ENCODE data around the gene TCN1.
A peak's percentile ranks its signal among the peaks of the same experiment; 100 is the strongest.
"Not testable (repeated sequence)": the region's sequence is repeated elsewhere in the genome, so short reads cannot be mapped to it uniquely, and the experiment has no call there.

The TCN1 gene

GRCh38 chr11:59857439-59858434, 8.6 kb downstream of the TCN1 start:
- no peak for DNase-seq

- DNase-seq: no peak
Observed at GRCh38 chr11:59854871-59855270, 11.4 kb downstream of the TCN1 start.

DNA sequence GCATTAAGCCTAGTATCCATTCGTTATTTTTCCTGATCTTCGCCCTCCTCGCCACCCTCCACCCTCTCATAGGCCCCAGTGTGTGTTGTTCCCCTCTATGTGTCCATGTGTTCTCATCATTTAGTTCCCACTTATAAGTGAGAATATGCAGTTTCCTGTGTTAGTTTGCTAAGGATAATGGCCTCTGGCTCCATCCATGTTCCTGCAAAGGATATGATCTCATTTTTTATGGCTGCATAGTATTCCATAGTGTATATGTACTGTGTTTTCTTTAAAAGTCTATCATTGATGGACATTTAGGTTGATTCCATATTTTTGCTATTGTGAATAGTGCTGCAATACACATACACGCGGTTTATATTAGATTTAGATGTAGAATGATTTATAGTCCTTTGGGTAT, 14.9 kb downstream of the TCN1 start:
- DNase-seq: not testable (repeated sequence)

DNA sequence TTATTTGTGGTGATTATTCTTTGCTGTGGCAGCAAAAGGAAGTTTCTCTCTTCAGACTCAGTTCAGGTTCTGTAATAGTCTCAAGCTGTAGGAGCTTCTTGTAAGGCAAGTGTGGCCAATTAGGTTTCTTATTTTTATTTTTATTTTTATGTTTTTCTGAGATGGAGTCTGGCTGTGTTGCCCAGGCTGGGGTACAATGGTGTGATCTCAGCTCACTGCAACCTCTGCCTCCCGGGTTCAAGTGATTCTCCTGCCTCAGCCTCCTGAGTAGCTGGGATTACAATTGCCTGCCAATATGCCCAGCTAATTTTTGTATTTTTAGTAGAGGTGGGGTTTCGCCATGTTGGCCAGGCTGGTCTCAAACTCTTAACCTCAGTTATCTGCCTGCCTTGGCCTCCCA, 16.7 kb downstream of the TCN1 start:
- DNase-seq: not testable (repeated sequence)

DNA sequence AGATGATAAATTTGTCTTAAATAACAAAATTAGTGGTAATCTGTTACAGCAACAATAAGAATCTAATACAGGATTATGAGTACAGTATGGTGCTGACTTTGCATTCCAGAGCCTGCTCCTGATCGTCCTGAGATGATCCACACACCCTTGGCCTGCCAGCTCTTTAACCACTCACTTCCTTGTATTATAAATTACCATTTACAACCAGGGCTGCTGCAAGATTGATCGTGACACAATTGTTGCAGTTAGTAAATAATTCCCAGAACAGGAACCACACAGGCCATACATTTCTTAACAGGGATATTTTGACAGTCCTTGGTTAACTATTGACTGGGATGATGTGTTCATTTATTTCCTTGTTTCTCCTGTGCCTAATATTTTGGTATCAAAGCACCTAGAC, 17.2 kb downstream of the TCN1 start:
- no peak for DNase-seq

DNA sequence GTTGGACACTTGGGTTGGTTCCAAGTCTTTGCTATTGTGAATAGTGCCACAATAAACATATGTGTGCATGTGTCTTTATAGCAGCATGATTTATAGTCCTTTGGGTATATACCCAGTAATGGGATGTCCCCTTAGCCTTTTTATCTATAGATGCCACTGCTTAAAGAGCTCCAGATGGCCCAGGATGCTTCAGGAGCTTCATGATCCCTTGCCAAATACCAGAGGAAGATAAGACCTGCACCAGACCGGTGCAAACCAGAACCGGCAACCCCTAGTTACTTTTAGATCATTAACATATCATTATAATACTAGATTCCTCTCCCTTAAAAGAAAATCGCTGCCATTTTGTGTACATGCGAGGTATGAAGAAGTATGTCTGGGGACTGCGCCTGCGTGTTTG, 17.8 kb downstream of the TCN1 start:
- not testable (repeated sequence) for DNase-seq

DNA sequence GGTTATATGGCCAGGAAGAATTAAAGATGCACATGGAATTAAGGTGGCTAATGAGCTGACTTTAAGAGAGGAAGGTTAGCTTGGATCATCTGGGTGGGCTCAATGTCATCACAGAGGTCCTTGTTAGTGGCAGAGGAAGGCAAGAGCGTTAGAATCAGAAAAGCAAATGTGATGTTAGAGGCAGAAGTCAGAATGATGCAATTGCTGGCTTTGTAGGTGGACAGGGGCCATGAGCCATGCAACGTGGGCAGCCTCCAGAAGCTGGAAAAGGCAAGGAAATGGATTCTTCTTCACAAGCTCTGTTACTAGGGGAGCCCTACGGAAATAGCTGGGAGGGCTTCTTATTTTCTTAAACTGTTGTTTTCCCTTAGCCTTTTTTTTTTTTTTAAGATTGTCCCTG, 18.7 kb downstream of the TCN1 start:
- DNase-seq: no peak

DNA sequence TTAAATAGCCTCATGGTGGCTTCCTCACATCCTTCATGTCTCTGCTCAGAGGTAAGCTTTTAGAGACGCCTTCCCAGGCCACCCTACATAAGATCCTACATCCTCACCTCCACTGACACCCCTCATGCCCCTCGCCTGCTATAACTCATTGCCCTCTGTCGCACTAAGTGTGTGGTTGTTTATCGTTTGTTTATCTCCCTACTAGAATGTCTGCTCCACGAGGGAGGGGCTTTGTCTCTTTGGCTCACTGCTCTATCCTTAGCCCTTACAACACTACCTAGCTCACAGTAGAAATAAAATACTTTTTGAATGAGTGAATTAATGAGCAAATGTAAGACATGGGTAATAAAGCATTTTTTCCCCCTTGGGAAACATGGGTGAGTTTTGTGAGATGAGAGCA, 19.7 kb downstream of the TCN1 start:
- DNase-seq: no peak

- DNase-seq: no peak
Observed at GRCh38 chr11:59845399-59845798, 20.9 kb downstream of the TCN1 start, which contains the start of gene CBLIF. CBLIF (minus strand) TSS chr11:59845499; CDS start chr11:59845453, 46 bp downstream.

DNA sequence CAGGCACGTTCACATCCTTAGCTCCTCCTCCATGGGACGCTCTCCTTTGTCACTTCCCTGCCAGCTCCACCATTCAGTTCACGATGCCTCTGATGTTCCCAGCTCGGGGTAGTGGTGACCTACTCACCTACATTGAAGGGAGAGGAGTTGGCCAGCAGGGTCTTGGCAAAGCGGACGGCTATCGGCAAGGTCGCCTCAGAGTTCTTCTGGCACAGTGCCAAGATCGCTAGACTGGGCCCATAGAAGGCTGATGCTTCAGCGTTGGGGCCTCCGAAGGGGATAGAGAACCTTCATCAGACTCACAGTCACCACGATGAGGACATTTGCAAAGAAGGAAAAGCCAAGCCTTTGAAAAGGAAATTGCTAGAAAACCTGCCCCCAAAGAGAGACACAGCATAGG, 24.0 kb downstream of the TCN1 start:
- DNase-seq: no peak

DNA sequence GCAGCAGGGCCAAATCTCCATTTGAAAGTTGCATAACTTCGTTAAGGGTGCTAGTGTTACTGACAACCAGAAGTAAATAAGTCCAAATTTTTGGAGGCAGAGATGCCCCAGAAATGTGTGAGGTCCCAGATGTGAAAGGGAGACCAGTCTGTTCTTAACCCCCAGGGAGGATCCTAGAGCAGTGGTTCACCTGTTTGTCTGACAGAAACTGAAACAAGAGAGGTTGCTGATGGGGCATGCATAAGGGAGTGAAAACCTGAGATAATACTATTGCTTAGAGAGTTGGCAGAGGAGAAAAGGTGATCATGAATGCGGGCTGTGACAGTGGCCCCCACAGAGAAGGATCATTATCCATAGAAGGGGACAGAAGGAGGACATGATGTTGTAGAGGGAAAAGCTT, 24.8 kb downstream of the TCN1 start:
- DNase-seq: no peak

- no peak for DNase-seq
Observed at GRCh38 chr11:59839615-59840014, 26.7 kb downstream of the TCN1 start.

DNA sequence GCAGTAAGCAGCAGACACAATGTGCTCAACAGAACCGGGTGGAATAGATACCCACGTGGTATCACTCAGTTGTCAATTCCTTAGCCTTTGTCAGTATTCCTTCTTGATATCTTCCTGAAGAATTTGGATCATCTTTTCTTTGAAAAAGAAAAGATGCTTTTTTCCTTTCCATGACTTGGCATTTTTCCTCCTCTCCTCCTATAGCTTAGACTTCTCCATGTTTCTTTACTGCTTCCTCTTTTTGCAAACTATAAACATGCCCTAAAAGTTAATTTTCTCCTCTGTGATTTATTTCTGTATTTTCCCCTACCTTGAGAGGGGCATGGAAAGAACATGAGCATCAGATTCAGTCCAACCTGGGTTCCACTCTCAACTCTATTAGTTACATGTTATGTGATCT, 32.7 kb downstream of the TCN1 start:
- DNase-seq: no peak

- DNase-seq: no peak
Observed at GRCh38 chr11:59829358-59829757, 36.9 kb downstream of the TCN1 start.

DNA sequence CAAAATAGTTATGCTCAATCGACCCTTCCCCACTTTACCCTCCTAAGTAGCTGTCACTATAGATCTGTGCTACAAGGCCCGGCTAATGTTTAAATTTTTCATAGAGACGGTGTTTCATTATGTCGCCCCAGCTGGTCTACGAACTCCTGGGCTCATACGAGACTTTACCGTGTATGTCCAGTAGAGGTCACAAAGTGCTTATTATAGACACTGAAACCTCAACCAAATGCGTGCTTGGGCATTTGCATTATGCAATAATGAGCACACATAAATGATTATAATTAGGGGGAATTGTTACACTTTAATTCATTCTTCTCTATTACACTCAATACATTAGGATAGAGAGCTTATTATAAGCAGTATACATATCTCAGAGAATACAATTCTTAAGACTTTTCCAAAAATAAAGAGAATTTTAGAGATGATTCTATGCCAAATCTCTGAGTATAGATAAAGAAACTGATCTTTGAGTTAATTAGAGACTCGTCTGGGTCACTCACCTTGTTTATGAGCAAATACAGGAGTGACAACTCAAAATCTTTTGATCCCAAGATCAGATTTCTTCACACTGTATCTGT, 43.2 kb downstream of the TCN1 start:
- DNase-seq: peak; percentile 6

DNA sequence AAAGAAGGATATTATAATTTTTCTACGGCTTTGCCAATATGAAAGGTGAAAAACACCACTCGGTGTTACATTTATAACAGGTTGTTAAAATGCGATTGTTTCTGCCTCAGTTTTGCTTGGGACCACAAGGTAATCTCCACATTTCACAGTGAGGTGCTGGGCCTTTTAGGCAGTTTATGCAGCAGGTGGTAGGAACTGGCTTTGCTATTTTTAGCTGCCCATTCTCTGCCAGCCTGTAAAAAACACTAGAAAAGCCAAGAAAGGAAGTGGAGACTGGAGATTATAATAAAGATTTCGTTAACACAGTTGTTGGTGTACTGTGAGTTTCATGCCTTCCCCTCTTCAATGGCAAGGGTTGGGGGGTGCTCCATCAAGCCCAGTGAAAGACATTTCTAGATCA, 47.7 kb downstream of the TCN1 start:
- DNase-seq: no peak

GRCh38 chr11:59816434-59816833, 49.9 kb downstream of the TCN1 start:
- not testable (repeated sequence) for DNase-seq

DNA sequence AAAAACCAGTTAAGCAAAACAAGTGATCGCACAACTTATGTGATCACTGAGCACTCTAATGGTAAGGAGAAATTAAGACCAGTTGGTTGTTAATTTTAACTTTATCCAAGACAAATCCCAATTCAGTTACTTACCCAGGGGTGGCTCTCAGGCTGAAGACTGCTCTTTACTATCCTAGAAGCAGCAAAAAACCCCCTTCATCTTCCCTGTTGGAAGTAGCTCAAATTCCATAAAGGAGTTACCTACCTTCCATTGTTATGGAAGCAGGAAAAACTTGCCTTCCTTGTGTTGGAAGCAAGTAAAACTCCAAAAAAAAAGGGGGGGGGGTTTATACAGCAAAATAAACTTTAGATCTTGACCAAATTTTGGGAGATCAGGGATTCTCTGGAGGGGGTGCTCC, 50.5 kb downstream of the TCN1 start:
- DNase-seq: no peak

GRCh38 chr11:59814021-59814420, 52.3 kb downstream of the TCN1 start:
- DNase-seq: no peak

DNA sequence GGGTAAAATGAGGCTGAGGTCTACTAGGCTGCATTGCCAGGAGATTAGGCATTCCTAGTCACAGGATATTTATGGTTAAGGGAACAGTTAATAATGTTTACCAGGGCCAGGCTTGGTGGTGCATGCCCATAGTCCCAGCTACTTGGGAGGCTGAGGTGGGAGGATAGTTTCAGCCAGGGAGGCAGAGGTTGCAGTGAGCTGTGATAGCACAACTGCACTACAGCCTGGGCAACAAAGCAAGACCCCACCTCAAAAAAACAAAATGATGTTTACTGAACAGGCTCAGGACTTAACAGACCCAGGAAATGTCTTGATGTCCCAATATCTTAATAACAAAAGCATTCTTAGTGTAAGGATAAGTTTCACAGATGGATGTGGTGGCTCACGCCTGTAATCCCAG, 52.9 kb downstream of the TCN1 start:
- DNase-seq: no peak

DNA sequence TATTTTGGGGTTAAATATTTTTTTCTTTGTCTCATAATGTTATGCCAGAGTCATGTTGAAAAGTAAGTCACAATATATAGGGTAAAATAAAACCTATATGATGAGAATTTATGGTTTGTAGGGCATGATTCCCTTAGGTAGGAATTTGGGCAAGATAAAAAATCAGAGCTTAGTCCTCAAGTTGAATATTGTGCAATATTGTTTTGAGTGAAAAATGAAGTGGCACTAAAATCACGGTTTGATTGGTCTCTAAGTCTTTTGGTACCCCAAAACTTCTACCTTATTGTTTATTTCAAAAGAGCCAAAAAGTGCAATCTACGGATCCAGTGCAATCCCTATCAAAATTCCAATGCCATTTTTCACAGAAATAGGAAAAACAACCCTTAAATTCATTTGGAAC, 54.1 kb downstream of the TCN1 start:
- DNase-seq: no peak

GRCh38 chr11:59810911-59811259, 55.4 kb downstream of the TCN1 start:
- no peak for DNase-seq

DNA sequence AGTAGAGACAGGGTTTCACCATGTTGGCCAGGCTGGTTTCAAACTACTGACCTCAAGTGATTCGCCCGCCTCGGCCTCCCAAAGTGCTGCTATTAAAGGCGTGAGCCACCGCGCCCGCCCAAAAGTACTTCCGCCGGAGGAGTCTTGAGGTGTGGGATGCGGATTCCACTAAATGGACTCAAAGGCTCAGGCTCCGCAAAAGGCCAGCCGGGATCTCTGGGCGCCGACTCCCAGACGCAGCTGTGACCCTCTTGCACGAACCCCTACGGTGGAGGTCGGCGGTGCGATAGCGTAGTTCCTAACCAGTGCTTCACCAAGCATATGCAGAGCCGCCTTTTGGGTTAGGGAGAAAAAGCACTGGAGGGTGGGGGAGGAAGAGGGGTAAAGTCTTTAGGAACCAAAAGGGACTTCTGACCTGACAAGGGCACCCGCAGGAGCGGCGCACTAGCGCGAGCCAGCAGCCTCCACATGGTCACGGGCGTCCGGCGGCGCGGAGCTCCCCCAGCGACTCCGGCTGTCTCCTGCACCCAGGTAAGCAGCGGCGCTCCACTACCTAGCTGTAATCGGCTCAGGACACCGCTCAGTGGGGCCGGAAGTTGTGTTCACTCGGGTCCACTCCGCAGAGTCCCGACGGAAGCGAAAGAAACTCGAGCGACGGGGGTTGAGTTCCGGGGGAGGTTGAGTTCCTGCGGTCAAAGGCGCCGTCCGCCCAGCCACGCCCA, 55.9 kb downstream of the TCN1 start, which contains the start of gene MRPL16:
Gene MRPL16 (minus strand): TSS at position 590 of the 722 bp plus-strand sequence. CDS start 120 bp downstream, at position 470.
- DNase-seq: peak; percentile 88
